Activated CD8-positive, alpha-beta T cell treated with anti-CD3 and anti-CD28 coated beads for 36 hours (primary cell): ENCODE measurements around the gene MCC. TPM values are rescaled to one million over a fixed set of nuclear protein-coding genes. Genes with fewer than 3 reads are reported as not detected.

Experiments
- ATAC-seq: fragments of 200-7000 bp; cut with Tn5 transposase; one replicate; pipeline ENCODE4 v1.10.0; 2021; ENCODE audit warnings: mild to moderate bottlenecking, moderate library complexity
- CTCF ChIA-PET: fragments of 350-600 bp; sonication (Branson Sonifier 250); formaldehyde crosslinking; loops from one replicate; lab custom pipeline; 2021; ENCODE audit warnings: antibody characterized with exemption; lab: Charles Lee
- POLR2A ChIA-PET: fragments of 350-600 bp; sonication (Branson Sonifier 250); formaldehyde crosslinking; loops from one replicate; lab custom pipeline; 2021; ENCODE audit warnings: antibody characterized with exemption; lab: Charles Lee
- DNase-seq: peaks from one replicate; pipeline ENCODE4 v3.0.0-alpha.2; 2020
- H3K27ac Mint-ChIP-seq: one replicate; pipeline ENCODE4 v1.8.0; 2021; ENCODE audit warnings: mild to moderate bottlenecking, mixed read lengths
- H3K27me3 Mint-ChIP-seq: one replicate; pipeline ENCODE4 v1.8.0; 2021; ENCODE audit warnings: mixed read lengths
- H3K36me3 Mint-ChIP-seq: one replicate; pipeline ENCODE4 v1.8.0; 2021; ENCODE audit warnings: low read depth, mixed read lengths
- H3K4me1 Mint-ChIP-seq: one replicate; pipeline ENCODE4 v1.8.0; 2021; ENCODE audit warnings: low read depth, mixed read lengths
- H3K4me3 Mint-ChIP-seq: one replicate; pipeline ENCODE4 v1.8.0; 2021; ENCODE audit warnings: mild to moderate bottlenecking, moderate library complexity, mixed read lengths
- H3K9me3 Mint-ChIP-seq: one replicate; pipeline ENCODE4 v1.8.0; 2021; ENCODE audit warnings: mixed read lengths
- CTCF ChIP-seq: fragments of 200-600 bp; IDR thresholded peaks from one replicate; pipeline ENCODE4 v1.8.0; 2022; ENCODE audit warnings: antibody characterized with exemption, mild to moderate bottlenecking
- intact Hi-C: fragments of 100-400 bp; cut with micrococcal nuclease; formaldehyde crosslinking; loops from one replicate; pipeline ENCODE4 v1.10.0; 2022
- total RNA-seq, 2 experiments: library from RNA; stranded (reverse); gene quantifications; one replicate each; pipeline ENCODE4 v1.2.3, GENCODE V29; 2021

MCC gene
- total RNA-seq, 2 experiments from 2014 or later, result 4.9 to 5.4 TPM

- CTCF ChIA-PET, result no interaction called here
- no peak overlapping the region for H3K4me3 Mint-ChIP-seq
- intact Hi-C loops, result no loop called here
- no peaks in the 10 kb centered on the region for H3K4me1 Mint-ChIP-seq
- no peak for ATAC-seq
- peaks cover 18% of the 10 kb centered on the region for H3K9me3 Mint-ChIP-seq
- H3K36me3 Mint-ChIP-seq, result peaks cover 2% of the 10 kb centered on the region
- POLR2A ChIA-PET, result no interaction called here
- TF ChIP-seq CTCF, result no peak
- DNase-seq, result no peak
- H3K27me3 Mint-ChIP-seq, result peaks cover 5% of the 10 kb centered on the region
- no peak overlapping the region for H3K27ac Mint-ChIP-seq
Measured at GRCh38 chr5:113364466-113364865, 123.8 kb downstream of the MCC start.

GRCh38 chr5:113361701-113362100 lies 126.6 kb downstream of the MCC start:
- POLR2A ChIA-PET, result no interaction called here
- intact Hi-C loops, result no loop called here
- no peaks in the 10 kb centered on the region for H3K4me1 Mint-ChIP-seq
- peaks cover 4% of the 10 kb centered on the region for H3K27me3 Mint-ChIP-seq
- DNase-seq (no peak), ATAC-seq (no peak)
- TF ChIP-seq CTCF, result no peak
- H3K9me3 Mint-ChIP-seq, result peaks cover 18% of the 10 kb centered on the region
- no peak overlapping the region for H3K27ac Mint-ChIP-seq
- H3K4me3 Mint-ChIP-seq, result no peak overlapping the region
- CTCF ChIA-PET, result interaction anchor here (1.9 to 2.4 kb wide), 2 partner anchors 15 to 18 kb away, joined by 4 to 8 read pairs; no protein-coding TSS in a partner anchor
- peaks cover 2% of the 10 kb centered on the region for H3K36me3 Mint-ChIP-seq

- Mint-ChIP-seq H3K27ac (no peak overlapping the region), H3K9me3 (peaks cover 9% of the 10 kb centered on the region), H3K4me3 (no peak overlapping the region), H3K4me1 (no peaks in the 10 kb centered on the region), H3K27me3 (peaks cover 4% of the 10 kb centered on the region), H3K36me3 (peaks cover 2% of the 10 kb centered on the region)
- no peak for DNase-seq
- no peak for ATAC-seq
- intact Hi-C loops, result no loop called here
- ChIA-PET POLR2A (interaction anchor here (1.0 kb wide), 1 partner anchor 16 kb away, joined by 3 read pairs; no protein-coding TSS in a partner anchor), CTCF (interaction anchor here (0.9 to 1.9 kb wide), 3 partner anchors 20 to 247 kb away, joined by 3 to 4 read pairs (median 3); no protein-coding TSS in a partner anchor)
- TF ChIP-seq CTCF, result no peak
Measured at GRCh38 chr5:113359419-113359818, 128.8 kb downstream of the MCC start.

- ChIA-PET CTCF (interaction anchor here (0.9 to 1.9 kb wide), 4 partner anchors 21 to 362 kb away, joined by 3 to 4 read pairs (median 3); no protein-coding TSS in a partner anchor), POLR2A (interaction anchor here (1.0 kb wide), 1 partner anchor 17 kb away, joined by 3 read pairs; no protein-coding TSS in a partner anchor)
- H3K36me3 Mint-ChIP-seq, result peaks cover 2% of the 10 kb centered on the region
- H3K4me1 Mint-ChIP-seq, result no peaks in the 10 kb centered on the region
- no peak for ATAC-seq
- peaks cover 5% of the 10 kb centered on the region for H3K9me3 Mint-ChIP-seq
- H3K27me3 Mint-ChIP-seq, result peaks cover 4% of the 10 kb centered on the region
- DNase-seq, result no peak
- no peak overlapping the region for H3K4me3 Mint-ChIP-seq
- intact Hi-C loops, result no loop called here
- no peak for TF ChIP-seq CTCF
- H3K27ac Mint-ChIP-seq, result no peak overlapping the region
Measured at GRCh38 chr5:113358696-113359095, 129.6 kb downstream of the MCC start.

- CTCF ChIA-PET, result interaction anchor here (1.3 to 1.9 kb wide), 3 partner anchors 22 to 362 kb away, joined by 3 to 4 read pairs (median 3); no protein-coding TSS in a partner anchor
- H3K36me3 Mint-ChIP-seq, result no peaks in the 10 kb centered on the region
- POLR2A ChIA-PET, result interaction anchor here (0.6 to 0.8 kb wide), 2 partner anchors 27 to 165 kb away, joined by 3 read pairs; no protein-coding TSS in a partner anchor
Measured at GRCh38 chr5:113357696-113358476, 130.4 kb downstream of the MCC start.

More at GRCh38 chr5:113357696-113358476, 130.4 kb downstream of the MCC start:
- Mint-ChIP-seq H3K4me3 (no peak overlapping the region), H3K27me3 (peaks cover 4% of the 10 kb centered on the region), H3K9me3 (no peaks in the 10 kb centered on the region), H3K27ac (no peak overlapping the region), H3K4me1 (no peaks in the 10 kb centered on the region)
- intact Hi-C loops, result no loop called here
- DNase-seq (no peak), ATAC-seq (no peak)
- TF ChIP-seq CTCF, result no peak
